PFSK-1 (cell line): Measurements from ENCODE around the gene RBAK.

Experiments used
- FOXP2 ChIP-seq: optimal IDR thresholded peaks from 2 replicates; pipeline ENCODE3; 2011; ENCODE audit warnings: borderline replicate concordance, control low read depth, inconsistent platforms; ENCODE audit not compliant: insufficient read depth; ENCODE audit errors: extremely low read length, extremely low read depth
- POLR2AphosphoS5 ChIP-seq: IDR thresholded peaks from 2 replicates; pipeline ENCODE4 v1.6.1; 2012; ENCODE audit warnings: low read depth, mild to moderate bottlenecking, control low read depth, low read length, moderate library complexity
- REST ChIP-seq, 2 experiments: IDR thresholded peaks; 2 replicates each; pipeline versions ENCODE4 v1.6.1 to v1.8.0; 2011 to 2012; ENCODE audit warnings: low read depth in 2 of 2, low read length in 2 of 2, control low read depth in 1 of 2, inconsistent platforms in 1 of 2, mild to moderate bottlenecking in 1 of 2, moderate library complexity in 1 of 2; ENCODE audit not compliant: insufficient read depth in 1 of 2
- SIN3A ChIP-seq: IDR thresholded peaks from 2 replicates; pipeline ENCODE4 v1.6.1; 2012; ENCODE audit warnings: mild to moderate bottlenecking, low read length, moderate library complexity, borderline replicate concordance; ENCODE audit not compliant: insufficient read depth
- TAF1 ChIP-seq: IDR thresholded peaks from 2 replicates; pipeline ENCODE4 v1.6.1; 2012; ENCODE audit warnings: low read length, control low read depth, borderline replicate concordance; ENCODE audit not compliant: insufficient read depth

GRCh38 chr7:5001003-5001402, 44.7 kb upstream of the RBAK start:
- TF ChIP-seq POLR2AphosphoS5 (no peak), TAF1 (no peak), SIN3A (no peak), REST (IDR thresholded peaks at IDR 0.05; ENCODE audit: insufficient read depth in 1 of 2, low read depth in 2 of 2, low read length in 2 of 2) (no peak), FOXP2 (no peak)
